Skin epidermis (tissue), 12 donors: ENCODE results near the gene TUBAL3.

Source experiments
- H3K27ac ChIP-seq, 21 experiments: fragments of 200-600 bp; sonication (generic) in 11 of 21; one replicate each; pipeline ENCODE4 v1.5.0; 2020; ENCODE audit warnings: mild to moderate bottlenecking in 3 of 21, inconsistent platforms in 2 of 21, moderate library complexity in 2 of 21
- H3K4me3 ChIP-seq, 7 experiments: fragments of 200-600 bp; sonication (generic) in 2 of 7; one replicate each; pipeline ENCODE4 v1.5.0; 2020; ENCODE audit warnings: inconsistent platforms in 2 of 7, mild to moderate bottlenecking in 2 of 7, moderate library complexity in 1 of 7

The TUBAL3 gene

DNA sequence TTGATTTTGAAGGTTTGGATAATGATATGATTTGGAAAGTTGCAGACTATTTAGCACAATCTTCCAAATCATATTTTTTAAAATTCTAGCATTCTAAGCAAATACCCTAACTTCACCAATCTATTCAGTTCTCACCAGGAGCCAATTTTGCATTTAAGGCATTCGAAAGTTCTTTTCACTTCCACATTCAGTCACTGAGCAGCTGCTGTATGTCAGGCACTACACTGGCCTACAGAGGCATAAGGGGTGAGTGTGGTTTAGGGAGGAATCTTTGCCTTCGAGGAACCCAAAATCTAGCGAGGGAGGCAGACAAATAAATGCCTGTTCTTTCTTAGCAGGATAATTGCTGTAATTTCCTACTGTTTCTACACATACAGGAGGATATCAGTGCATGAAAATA lies 50.6 kb downstream of the TUBAL3 start:
- Histone ChIP-seq H3K4me3 (no peak overlapping the region), H3K27ac (no peak overlapping the region)

- Histone ChIP-seq H3K4me3 (no peak overlapping the region), H3K27ac (no peak overlapping the region)
These were observed 55.3 kb downstream of the TUBAL3 start for GRCh38 chr10:5349362-5349761.

GRCh38 chr10:5346881-5347280 lies 57.7 kb downstream of the TUBAL3 start:
- H3K27ac ChIP-seq, result no peak overlapping the region
- no peak overlapping the region for H3K4me3 ChIP-seq

DNA sequence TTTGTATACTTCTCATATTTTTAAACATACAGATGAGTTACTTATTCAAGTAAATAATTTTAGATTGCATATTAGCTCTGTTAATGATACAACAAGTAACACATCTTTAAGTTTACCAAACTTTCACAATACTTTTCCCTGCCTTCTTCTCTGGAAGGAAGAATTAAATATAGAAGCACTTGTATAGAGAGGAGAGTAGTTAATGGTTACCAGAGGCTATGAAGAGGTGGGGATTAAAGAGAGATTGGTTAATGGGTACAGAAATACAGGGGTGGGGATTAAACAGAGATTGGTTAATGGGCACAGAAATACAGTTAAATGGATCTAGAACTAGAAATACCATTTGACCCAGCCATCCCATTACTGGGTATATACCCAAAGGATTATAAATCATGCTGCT lies 59.9 kb downstream of the TUBAL3 start:
- H3K27ac ChIP-seq, result no peak overlapping the region
- no peak overlapping the region for H3K4me3 ChIP-seq

DNA sequence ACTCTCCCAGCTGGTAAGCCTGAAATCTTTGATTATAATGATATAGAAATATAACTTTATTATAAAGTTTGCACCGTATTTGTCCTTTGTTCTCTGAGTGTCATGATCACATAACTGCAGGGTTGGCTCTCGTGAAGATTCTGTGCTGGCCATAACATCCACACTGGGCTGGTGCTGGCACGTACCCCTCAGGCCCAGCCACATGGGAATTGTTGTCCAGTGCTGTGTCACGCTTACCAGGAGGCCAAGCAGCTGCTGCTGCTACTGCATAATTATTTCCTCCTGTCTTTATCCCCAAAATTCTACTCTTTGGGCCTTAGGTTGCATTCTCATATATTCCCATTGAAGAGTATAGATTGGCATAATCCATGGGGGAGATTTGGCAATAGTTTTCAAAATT lies 60.6 kb downstream of the TUBAL3 start:
- H3K4me3 ChIP-seq, result no peak overlapping the region

GRCh38 chr10:5343561-5343960 lies 61.1 kb downstream of the TUBAL3 start:
- no peak overlapping the region for H3K4me3 ChIP-seq
- no peak overlapping the region for H3K27ac ChIP-seq

More for the DNA sequence above, 60.6 kb downstream of the TUBAL3 start:
- no peak overlapping the region for H3K27ac ChIP-seq
